PC-3 (cell line): ENCODE results near the gene HNRNPUL2. TPM values are rescaled to one million over a fixed set of nuclear protein-coding genes. Genes with fewer than 3 reads are reported as not detected.

Experiments
- ATAC-seq: fragments of 200-7000 bp; cut with Tn5 transposase; 2 replicates; pipeline ENCODE4 v1.9.1; 2020; ENCODE audit warnings: mild to moderate bottlenecking, moderate library complexity
- BruUV-seq: library from RNA; stranded (reverse); fragments of 400-500 nt; replicated peaks from 2 replicates; lab custom pipeline; 2021; lab: Mats Ljungman, UMichigan
- CTCF ChIA-PET: fragments of 300-600 bp; sonication (Branson Sonifier 250); formaldehyde crosslinking; loops from one replicate; lab custom pipeline; 2022; ENCODE audit warnings: antibody characterized with exemption; lab: Charles Lee
- POLR2A ChIA-PET: fragments of 300-600 bp; sonication (Branson Sonifier 250); formaldehyde crosslinking; loops from one replicate; lab custom pipeline; 2022; ENCODE audit warnings: antibody characterized with exemption; ENCODE audit not compliant: unreplicated experiment; lab: Charles Lee
- DNase-seq: peaks from one replicate; pipeline ENCODE4 v3.0.0-alpha.2; 2015
- H2AFZ ChIP-seq: fragments of 300-600 bp; sonication (generic); 2 replicates; pipeline ENCODE4 v1.6.0; 2016; ENCODE audit warnings: antibody characterized with exemption, low read length
- H3F3A ChIP-seq: fragments of 300-600 bp; sonication (generic); one replicate; pipeline ENCODE4 v1.6.0; 2017; ENCODE audit warnings: antibody characterized with exemption, low read length, control low read depth, mild to moderate bottlenecking; ENCODE audit not compliant: unreplicated experiment
- H3K27ac ChIP-seq: fragments of 300-600 bp; sonication (generic); 2 replicates; pipeline ENCODE4 v1.5.1; 2016; ENCODE audit warnings: mild to moderate bottlenecking, low read length
- H3K27me3 ChIP-seq: fragments of 300-600 bp; sonication (generic); 2 replicates; pipeline ENCODE4 v1.6.1; 2016; ENCODE audit warnings: low read length, mixed read lengths
- H3K36me3 ChIP-seq: fragments of 300-600 bp; sonication (generic); 2 replicates; pipeline ENCODE4 v1.6.1; 2016; ENCODE audit warnings: low read depth, mixed run types, low read length, mixed read lengths
- H3K4me1 ChIP-seq: fragments of 300-600 bp; sonication (generic); 2 replicates; pipeline ENCODE4 v1.5.1; 2016; ENCODE audit warnings: low read length; ENCODE audit not compliant: insufficient read depth
- H3K4me2 ChIP-seq: fragments of 300-600 bp; sonication (generic); 2 replicates; pipeline ENCODE4 v1.6.0; 2016; ENCODE audit warnings: low read length
- H3K4me3 ChIP-seq: fragments of 300-600 bp; sonication (generic); 2 replicates; pipeline ENCODE4 v1.5.1; 2016; ENCODE audit warnings: mild to moderate bottlenecking, low read length, mixed read lengths
- H3K79me2 ChIP-seq: fragments of 300-600 bp; sonication (generic); 2 replicates; pipeline ENCODE4 v1.6.1; 2017; ENCODE audit warnings: low read length, mixed read lengths
- H3K9ac ChIP-seq: fragments of 300-600 bp; sonication (generic); 2 replicates; pipeline ENCODE4 v1.6.0; 2016; ENCODE audit warnings: mild to moderate bottlenecking, low read length
- H3K9me2 ChIP-seq: fragments of 300-600 bp; sonication (generic); replicated peaks from 2 replicates; pipeline ENCODE4 v1.6.1; 2016; ENCODE audit warnings: mixed run types, low read length, mixed read lengths
- H3K9me3 ChIP-seq: fragments of 300-600 bp; sonication (generic); 2 replicates; pipeline ENCODE4 v1.6.1; 2016; ENCODE audit warnings: low read length, mixed read lengths
- H4K20me1 ChIP-seq: fragments of 300-600 bp; sonication (generic); 2 replicates; pipeline ENCODE4 v1.6.1; 2016; ENCODE audit warnings: low read length, mixed read lengths
- CTCF ChIP-seq: fragments of 300-600 bp; sonication (generic); conservative IDR thresholded peaks from 2 replicates; pipeline ENCODE4 v1.5.1; 2017; ENCODE audit warnings: antibody characterized with exemption, low read depth, mild to moderate bottlenecking, low read length
- EZH2 ChIP-seq: fragments of 300-600 bp; sonication (generic); IDR thresholded peaks from one replicate; pipeline ENCODE4 v1.6.1; 2017; ENCODE audit warnings: antibody characterized with exemption, mild to moderate bottlenecking, low read length; ENCODE audit not compliant: unreplicated experiment
- EZH2phosphoT487 ChIP-seq: fragments of 300-600 bp; sonication (generic); IDR thresholded peaks from 2 replicates; pipeline ENCODE4 v1.6.1; 2018; ENCODE audit warnings: mild to moderate bottlenecking, antibody characterized with exemption, low read length, borderline replicate concordance
- intact Hi-C: fragments of 100-400 bp; cut with micrococcal nuclease; formaldehyde crosslinking; loops from 2 replicates; pipeline ENCODE4 v1.9.0; 2023
- total RNA-seq: library from RNA; depleted of rRNA; stranded (reverse); fragments of >200 nt; gene quantifications from 2 replicates; pipeline ENCODE4 v1.2.3, GENCODE V29; 2014

Gene HNRNPUL2
- total RNA-seq, 1 experiment from 2014 or later, result 15.5 TPM

- H3K9me2 ChIP-seq, result no peaks in the 10 kb centered on the region
- H3K9me3 ChIP-seq, result no peaks in the 10 kb centered on the region
- CTCF ChIA-PET, result no interaction called here
- H3K4me1 ChIP-seq, result peaks cover 5% of the 10 kb centered on the region
- intact Hi-C loops, result no loop called here
- H3K9ac ChIP-seq, result no peak overlapping the region
- POLR2A ChIA-PET, result no interaction called here
- peaks cover 72% of the 10 kb centered on the region for H3K79me2 ChIP-seq
- H3K27ac ChIP-seq, result no peak overlapping the region
- no peak for ATAC-seq
- peaks cover 87% of the 10 kb centered on the region for H3K36me3 ChIP-seq
- BruUV-seq, result no TSS peak
- H3F3A ChIP-seq, result no peaks in the 10 kb centered on the region
- DNase-seq, result no peak
- no peak overlapping the region for H2AFZ ChIP-seq
- peaks cover 24% of the 10 kb centered on the region for H4K20me1 ChIP-seq
- H3K27me3 ChIP-seq, result no peaks in the 10 kb centered on the region
- no peak for TF ChIP-seq EZH2phosphoT487
- no peak for TF ChIP-seq CTCF
- no peak for TF ChIP-seq EZH2
- no peak overlapping the region for H3K4me2 ChIP-seq
- no peak overlapping the region for H3K4me3 ChIP-seq
Measured at GRCh38 chr11:62719302-62719978, 7.8 kb downstream of the HNRNPUL2 start.

- no peak for DNase-seq
- no peak overlapping the region for H2AFZ ChIP-seq
- H3K9ac ChIP-seq, result no peak overlapping the region
- no peak for TF ChIP-seq EZH2phosphoT487
- TF ChIP-seq CTCF, result no peak
- no peak for TF ChIP-seq EZH2
- no peaks in the 10 kb centered on the region for H3K9me3 ChIP-seq
- no peaks in the 10 kb centered on the region for H3K9me2 ChIP-seq
- no TSS peak for BruUV-seq
- H3F3A ChIP-seq, result no peaks in the 10 kb centered on the region
- H4K20me1 ChIP-seq, result 0 out of 2 replicates have a peak, but pooled peaks cover 3% of the 10 kb centered on the region
- H3K4me3 ChIP-seq, result no peak overlapping the region
- H3K27me3 ChIP-seq, result no peaks in the 10 kb centered on the region
- ChIA-PET POLR2A (no interaction called here), CTCF (interaction anchor here (0.5 to 0.6 kb wide), 2 partner anchors 11 to 22 kb away, joined by 4 read pairs; no protein-coding TSS in a partner anchor)
- H3K79me2 ChIP-seq, result peaks cover 45% of the 10 kb centered on the region
- H3K4me1 ChIP-seq, result no peaks in the 10 kb centered on the region
- H3K4me2 ChIP-seq, result no peak overlapping the region
- ATAC-seq, result no peak
- intact Hi-C loops, result no loop called here
- peaks cover 86% of the 10 kb centered on the region for H3K36me3 ChIP-seq
- no peak overlapping the region for H3K27ac ChIP-seq
Measured at GRCh38 chr11:62716816-62717215, 10.4 kb downstream of the HNRNPUL2 start.

GRCh38 chr11:62716206-62716605 lies 11.1 kb downstream of the HNRNPUL2 start:
- H3K4me3 ChIP-seq, result no peak overlapping the region
- no peaks in the 10 kb centered on the region for H3K27me3 ChIP-seq
- BruUV-seq, result no TSS peak
- H3K9ac ChIP-seq, result no peak overlapping the region
- no peaks in the 10 kb centered on the region for H3K9me3 ChIP-seq
- no peak overlapping the region for H2AFZ ChIP-seq
- peaks cover 85% of the 10 kb centered on the region for H3K36me3 ChIP-seq
- H3F3A ChIP-seq, result no peaks in the 10 kb centered on the region
- H3K27ac ChIP-seq, result no peak overlapping the region
- ChIA-PET CTCF (interaction anchor here (0.6 kb wide), 1 partner anchor 11 kb away, joined by 4 read pairs; no protein-coding TSS in a partner anchor), POLR2A (no interaction called here)
- intact Hi-C loops, result no loop called here
- no peak for TF ChIP-seq EZH2phosphoT487
- TF ChIP-seq EZH2, result no peak
- no peak for TF ChIP-seq CTCF
- peaks cover 39% of the 10 kb centered on the region for H3K79me2 ChIP-seq
- no peaks in the 10 kb centered on the region for H3K4me1 ChIP-seq
- H4K20me1 ChIP-seq, result no peaks in the 10 kb centered on the region
- H3K9me2 ChIP-seq, result no peaks in the 10 kb centered on the region
- no peak for ATAC-seq
- no peak for DNase-seq
- H3K4me2 ChIP-seq, result no peak overlapping the region
